VCaP (cell line): ENCODE data around the gene BAZ2B.

Experiments used
- H3K27ac ChIP-seq: fragments of 450-650 bp; 2 replicates; pipeline ENCODE4 v1.5.1; 2017
- TF ChIP-seq, protein P1 (sequence below): fragments of 450-650 bp; conservative IDR thresholded peaks from 2 replicates; pipeline ENCODE4 v1.5.1; 2017; ENCODE audit warnings: mild to moderate bottlenecking, moderate library complexity

The BAZ2B gene

DNA sequence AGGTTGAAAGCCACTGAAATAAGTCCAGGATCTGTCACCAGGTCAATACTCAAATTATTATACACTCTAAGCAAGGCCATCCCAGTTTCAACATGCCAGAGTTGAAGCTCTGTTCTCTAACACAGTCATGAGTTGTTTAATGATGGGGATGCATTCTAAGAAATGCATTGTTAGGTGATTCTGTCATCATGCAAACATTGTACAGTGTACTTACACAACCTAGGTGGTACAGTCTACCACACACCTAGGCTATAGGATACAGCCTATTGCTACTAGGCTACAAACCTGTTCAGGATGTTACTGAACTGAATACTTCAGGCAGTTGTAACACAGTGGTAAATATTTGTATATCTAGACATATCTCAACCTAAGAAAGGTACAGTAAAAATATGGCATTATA lies 162.2 kb downstream of the BAZ2B start:
- TF ChIP-seq, protein P1, sequence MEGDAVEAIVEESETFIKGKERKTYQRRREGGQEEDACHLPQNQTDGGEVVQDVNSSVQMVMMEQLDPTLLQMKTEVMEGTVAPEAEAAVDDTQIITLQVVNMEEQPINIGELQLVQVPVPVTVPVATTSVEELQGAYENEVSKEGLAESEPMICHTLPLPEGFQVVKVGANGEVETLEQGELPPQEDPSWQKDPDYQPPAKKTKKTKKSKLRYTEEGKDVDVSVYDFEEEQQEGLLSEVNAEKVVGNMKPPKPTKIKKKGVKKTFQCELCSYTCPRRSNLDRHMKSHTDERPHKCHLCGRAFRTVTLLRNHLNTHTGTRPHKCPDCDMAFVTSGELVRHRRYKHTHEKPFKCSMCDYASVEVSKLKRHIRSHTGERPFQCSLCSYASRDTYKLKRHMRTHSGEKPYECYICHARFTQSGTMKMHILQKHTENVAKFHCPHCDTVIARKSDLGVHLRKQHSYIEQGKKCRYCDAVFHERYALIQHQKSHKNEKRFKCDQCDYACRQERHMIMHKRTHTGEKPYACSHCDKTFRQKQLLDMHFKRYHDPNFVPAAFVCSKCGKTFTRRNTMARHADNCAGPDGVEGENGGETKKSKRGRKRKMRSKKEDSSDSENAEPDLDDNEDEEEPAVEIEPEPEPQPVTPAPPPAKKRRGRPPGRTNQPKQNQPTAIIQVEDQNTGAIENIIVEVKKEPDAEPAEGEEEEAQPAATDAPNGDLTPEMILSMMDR: no peak
- H3K27ac ChIP-seq: no peak overlapping the region

DNA sequence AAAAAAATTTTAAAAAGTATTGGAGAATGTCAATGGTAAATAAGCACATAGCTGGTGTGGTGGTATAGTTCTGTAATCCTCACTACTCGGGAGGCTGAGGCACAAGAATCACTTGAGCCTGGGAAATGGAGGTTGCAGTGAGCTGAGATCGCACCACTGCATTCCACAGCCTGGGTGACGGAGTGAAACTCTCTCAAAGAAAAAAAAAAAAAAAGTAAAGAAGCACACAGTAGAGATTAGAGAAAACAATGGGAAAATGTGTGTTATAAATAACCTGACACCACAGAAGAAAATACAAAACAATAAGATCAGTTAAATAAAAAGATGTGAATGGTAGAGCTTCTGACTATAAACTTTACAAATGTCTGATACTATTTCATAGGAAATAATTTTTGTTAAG lies 166.2 kb downstream of the BAZ2B start:
- no peak overlapping the region for H3K27ac ChIP-seq
- TF ChIP-seq, protein P1: no peak

DNA sequence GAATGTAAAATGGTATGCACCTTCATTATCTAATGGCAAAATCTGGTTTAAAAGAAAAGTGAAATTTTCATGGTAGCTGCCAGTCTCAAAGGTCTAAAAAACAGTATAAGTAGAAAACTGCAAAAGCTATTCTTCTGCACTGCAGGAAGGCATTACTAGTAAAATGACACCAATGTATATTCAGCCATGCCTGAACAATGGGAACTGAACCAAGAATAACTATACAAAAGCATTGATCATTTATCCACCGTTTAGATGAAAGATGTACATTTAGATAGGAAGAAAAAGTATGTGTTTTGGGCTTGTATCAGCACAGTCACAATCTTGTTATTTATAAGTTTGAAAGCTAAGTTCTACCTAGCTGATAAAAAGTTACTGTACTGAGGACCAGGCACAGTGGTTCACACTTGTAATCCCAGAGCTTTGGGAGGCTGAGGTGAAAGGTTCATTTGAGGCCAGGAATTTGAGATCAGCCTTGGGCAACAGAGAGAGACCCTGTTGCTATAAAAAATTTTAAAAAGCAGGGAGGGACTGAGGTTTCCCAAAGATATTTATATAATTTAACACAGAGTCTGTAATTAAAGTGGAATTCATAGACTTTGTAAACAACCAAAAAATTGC lies 166.7 kb downstream of the BAZ2B start:
- TF ChIP-seq, protein P1: no peak
- H3K27ac ChIP-seq: no peak overlapping the region

DNA sequence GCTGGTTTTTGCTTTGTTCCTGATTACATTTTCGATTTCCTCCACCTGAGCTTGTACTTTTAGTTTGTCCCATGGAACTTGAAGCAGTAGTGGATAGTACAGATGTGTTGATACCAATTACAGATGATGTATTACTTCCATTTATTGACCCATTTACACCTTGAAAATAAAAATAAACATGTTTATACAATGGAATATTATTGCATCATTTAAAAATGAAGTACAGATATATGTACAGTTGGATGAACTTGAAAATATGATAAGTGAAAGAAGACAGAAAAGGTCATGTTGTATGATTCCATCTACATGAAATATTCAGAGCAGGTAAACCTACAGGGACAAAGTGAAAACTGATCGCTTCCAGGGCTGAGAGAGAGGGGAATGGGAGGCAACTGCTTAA lies 169.5 kb downstream of the BAZ2B start:
- H3K27ac ChIP-seq: no peak overlapping the region
- TF ChIP-seq, protein P1: no peak

DNA sequence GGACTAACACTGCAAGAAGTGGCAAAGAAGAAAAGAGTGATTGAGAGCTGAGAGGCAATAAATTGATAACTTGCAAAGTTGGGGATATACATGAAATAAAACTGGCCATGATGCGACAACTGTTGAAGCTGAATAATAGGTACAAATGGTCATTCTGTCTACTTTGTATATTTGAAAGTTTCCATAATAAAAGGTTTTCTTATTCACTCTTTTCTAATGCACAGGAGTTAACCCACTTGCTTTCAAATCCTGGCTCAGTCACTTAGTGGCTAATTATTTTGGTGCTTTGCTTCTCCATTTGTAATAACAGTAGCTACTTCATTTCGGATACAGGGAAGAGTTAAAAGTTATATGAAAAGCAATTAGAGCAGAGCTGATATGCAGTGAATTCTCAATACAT lies 170.1 kb downstream of the BAZ2B start:
- H3K27ac ChIP-seq: no peak overlapping the region
- TF ChIP-seq, protein P1: no peak

DNA sequence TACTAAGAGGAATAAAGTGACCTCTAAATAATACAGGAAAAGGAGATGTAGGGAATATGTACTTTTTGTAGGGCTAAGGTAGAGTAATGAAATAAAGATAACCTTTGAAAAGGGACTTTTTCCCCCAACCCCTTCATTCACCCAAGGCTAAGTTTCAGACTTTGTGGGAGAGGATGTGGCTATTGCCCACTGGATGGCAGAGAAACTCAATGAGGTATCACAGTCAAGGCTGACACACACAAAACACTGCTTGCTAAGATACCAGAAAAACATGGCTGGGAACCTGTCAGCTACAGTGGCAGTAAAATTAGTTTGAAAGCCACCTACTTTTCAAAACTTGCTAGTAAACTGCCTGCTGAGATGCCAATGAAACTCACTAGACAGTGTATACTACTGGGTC lies 171.0 kb downstream of the BAZ2B start:
- no peak overlapping the region for H3K27ac ChIP-seq
- TF ChIP-seq, protein P1: no peak

DNA sequence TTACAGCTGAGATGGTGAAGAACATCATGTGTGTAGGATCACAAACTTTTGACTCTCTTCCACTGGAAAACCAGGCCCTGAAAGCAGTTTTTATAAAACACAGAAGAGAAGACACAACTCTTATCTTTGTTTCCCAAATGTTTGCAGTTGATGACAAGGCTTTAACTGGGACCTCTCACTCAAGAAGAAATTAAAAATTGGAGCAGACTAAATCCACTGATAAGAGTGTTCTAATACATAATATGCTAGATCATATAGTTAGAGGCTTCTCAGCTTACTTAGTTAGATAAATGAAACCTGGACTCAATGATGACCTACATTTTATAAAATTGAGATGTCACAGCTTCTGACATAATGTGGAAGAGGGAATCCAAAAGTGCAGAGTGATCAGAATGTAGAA lies 171.6 kb downstream of the BAZ2B start:
- no peak overlapping the region for H3K27ac ChIP-seq
- TF ChIP-seq, protein P1: no peak
